Ecto neural progenitor cell (in vitro differentiated cells): ENCODE measurements around the gene LYSET.
"Not testable (repeated sequence)": the region's sequence is repeated elsewhere in the genome, so short reads cannot be mapped to it uniquely, and the experiment has no call there.

Experiments
- DNase-seq: peaks from one replicate; pipeline ENCODE4 v3.0.0-alpha.2; 2018; ENCODE audit warnings: low spot score

Gene LYSET, protein sequence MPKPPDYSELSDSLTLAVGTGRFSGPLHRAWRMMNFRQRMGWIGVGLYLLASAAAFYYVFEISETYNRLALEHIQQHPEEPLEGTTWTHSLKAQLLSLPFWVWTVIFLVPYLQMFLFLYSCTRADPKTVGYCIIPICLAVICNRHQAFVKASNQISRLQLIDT

DNA sequence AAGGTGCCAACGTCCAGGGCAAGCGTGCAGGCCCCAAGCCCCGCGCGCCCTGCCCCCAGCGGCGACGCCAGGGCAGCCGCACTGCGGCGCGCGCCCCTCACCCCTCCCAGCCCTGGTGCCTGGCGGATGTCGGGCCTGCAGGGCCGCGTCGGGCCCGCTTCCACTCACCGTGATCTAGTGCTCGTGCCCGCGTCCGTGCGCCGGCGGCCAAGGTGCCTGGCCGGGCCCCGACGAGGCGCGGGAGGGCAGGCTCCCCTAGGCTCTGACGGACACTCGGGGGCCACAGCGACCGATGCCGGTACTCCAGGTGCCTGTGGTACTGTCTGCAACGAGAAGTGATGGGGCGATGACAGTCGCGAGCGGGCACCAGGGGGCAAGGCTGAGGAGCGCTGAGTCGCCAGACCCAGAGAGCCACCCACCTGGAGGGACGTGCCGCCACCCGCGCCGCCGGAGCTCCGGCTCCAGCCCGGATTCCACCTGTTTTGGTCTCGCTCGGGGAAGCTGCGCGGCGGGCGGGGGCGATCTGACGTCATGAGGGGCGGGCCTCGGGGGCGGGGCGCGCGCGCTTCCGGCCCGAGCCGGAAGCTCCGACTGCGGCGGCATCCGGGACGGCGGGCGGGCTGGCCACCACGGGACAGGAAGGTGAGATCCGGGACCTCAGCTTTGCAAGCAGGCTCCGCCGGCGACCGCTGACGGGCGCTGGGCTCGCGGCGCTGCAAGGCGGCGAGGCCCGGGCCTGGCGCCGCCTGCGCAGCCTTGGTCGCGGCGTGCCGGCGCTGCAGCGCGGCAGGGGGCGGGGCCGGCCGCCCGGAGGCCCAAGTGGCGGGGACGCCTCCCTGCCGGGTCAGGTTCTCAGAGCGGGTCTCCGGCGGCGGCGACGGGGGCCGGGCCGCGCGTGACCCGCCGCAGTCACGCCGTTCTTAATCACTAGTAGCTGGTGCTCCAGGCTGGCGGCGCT lies at the start of gene LYSET, which contains the start of gene MOAP1:
TSS of gene LYSET (plus strand) at position 927 of the 958 bp plus-strand sequence. CDS start 89 bp downstream, outside the sequence.
TSS of gene MOAP1 (minus strand) at position 507 of the 958 bp plus-strand sequence. CDS start 655 bp downstream, outside the sequence.
- peak; percentile 94 for DNase-seq

DNA sequence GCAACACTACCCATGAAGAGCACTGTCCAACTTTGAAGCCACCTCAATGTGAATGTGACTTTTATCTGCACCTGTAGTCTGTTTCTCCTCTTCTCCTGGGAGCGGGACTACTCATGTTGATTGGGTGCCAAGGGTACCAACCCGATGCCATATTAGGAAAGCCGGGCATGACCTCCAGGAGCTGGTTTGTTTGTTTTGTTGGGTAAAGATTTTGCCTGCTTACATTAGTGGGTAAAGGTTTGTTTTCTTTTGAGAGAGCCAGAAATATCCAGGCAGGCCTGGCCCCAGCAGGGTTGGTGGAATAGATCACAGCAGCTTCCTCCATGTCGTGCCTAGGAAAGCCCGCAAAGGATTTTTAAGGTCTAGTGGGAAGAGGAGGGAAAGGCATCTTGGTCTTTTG lies 49.7 kb upstream of the LYSET start:
- no peak for DNase-seq

DNA sequence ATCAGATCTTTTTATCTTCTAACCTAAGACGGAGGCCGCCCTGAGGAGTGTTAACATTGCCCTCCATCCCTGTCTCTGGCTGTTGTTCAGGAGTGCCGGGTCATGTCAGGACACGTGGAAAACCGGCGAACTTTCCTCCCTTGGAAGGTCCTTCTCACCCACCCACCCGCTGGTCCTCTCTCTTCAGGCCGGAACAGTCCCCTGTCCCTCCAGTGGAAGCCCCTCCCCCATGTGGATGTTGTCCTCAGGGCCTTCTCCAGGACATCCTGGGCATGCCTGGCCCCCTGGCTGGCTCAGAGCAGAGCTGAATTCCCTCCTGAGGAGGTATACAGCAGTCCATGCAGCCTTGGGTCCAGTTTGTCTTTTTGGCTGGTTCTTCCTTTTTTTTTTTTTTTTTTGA lies 49.1 kb upstream of the LYSET start:
- no peak for DNase-seq

DNA sequence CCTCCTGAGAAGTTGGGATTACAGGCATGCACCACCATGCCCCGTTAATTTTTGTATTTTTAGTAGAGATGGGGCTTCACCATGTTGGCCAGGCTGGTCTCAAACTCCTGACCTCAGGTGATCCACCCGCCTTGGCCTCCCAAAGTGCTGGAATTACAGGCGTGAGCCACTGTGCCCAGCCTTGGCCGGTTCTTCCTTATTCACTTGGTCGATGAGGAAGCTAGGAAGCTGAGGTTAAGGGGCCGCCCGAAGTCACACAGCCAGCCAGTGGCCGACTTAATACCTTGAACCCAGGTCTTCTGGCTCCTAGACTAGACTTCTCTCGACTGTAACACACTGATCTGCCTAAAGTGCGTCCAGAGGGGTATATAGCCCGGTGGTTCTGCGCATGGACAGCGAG lies 48.6 kb upstream of the LYSET start:
- DNase-seq = not testable (repeated sequence)

DNA sequence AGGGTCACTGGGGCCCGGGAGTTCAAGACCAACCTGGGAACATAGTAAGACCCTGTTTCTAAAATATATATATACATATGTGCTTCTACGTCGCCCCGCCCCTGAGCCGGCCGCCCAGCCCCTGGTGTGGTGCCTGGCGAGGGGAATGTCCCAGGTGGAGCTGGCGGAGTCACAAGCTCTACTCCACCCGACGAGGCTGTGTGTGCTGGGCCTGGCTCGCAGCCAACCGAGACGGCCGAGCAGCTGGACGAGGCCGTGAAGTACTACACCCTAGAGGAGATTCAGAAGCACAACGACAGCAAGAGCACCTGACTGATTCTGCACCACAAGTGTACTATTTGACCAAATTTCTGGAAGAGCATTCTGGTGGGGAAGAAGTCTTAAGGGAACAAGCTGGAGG lies 47.3 kb upstream of the LYSET start:
- no peak for DNase-seq

DNA sequence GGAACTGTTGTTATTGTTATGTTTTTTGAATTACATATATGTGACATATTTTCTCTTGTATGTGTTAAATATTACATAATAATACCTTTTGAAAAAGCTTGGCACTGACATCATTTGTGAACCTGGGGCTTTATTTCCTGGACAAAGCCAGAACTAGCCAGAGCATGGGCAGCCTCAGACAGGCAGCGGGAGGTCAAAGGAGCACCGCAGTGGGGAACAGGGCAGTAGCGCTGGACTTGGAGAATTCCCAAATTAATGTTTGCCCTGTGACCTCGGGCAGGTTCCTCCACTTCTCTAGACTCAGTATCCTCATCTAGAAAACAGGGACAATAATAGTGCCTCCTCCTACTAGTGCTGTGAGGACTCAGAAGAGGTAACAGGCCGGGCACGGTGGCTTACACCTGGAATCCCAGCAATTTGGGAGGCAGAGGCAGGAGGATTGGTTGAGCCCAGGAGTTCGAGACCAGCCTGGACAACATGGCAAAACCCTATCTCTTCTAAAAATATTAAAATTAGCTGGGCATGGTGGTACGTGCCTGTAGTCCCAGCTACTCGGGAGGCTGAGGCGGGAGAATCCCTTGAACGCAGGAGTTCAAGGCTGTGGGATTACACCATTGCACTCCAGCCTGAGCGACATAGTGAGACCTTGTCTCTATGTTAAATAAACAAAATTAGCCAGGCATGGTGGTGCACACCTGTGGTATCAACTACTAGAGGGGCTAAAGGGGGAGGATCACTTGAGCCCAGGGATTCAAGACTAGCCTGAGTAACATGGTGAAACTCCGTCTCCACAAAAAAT lies 42.1 kb upstream of the LYSET start:
- DNase-seq = no peak

DNA sequence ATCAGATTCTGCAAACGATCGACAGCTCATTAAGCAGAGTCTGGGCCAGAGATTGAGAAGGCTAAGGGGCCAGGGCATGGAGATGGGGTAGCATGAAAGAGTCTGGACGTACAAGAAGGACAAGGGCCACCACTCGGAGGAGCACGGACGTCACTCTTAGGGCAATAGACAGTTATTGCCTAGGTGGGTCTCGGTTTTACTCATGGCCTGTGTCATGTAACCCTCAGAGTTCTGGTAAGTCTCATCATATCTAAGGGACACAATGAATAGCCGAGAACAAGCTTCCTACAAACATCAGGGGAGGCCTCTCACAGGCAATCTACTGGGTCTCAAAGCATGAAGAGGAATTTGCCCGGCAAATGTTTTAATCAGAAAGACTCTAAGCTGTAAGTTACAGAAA lies 39.0 kb upstream of the LYSET start:
- DNase-seq = no peak

DNA sequence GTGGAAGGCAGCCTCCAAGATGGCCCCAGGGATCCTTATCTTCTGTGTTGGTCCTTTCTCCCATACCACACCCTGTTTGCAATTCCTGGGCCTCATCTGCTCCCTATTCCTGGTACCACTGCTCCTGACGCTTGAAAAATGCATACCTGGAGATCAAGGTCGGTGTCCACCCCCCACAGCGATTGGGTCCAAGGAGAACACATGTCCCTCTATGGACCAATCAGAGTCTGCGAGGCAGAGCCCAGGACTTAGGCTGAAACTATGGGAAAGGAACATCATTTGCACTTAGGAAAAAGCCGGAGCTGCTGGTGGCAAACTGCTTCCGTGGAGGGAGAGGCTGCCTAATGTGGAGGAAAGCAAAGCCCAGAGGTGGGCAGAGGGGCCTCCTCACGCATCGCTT lies 36.1 kb upstream of the LYSET start:
- no peak for DNase-seq

DNA sequence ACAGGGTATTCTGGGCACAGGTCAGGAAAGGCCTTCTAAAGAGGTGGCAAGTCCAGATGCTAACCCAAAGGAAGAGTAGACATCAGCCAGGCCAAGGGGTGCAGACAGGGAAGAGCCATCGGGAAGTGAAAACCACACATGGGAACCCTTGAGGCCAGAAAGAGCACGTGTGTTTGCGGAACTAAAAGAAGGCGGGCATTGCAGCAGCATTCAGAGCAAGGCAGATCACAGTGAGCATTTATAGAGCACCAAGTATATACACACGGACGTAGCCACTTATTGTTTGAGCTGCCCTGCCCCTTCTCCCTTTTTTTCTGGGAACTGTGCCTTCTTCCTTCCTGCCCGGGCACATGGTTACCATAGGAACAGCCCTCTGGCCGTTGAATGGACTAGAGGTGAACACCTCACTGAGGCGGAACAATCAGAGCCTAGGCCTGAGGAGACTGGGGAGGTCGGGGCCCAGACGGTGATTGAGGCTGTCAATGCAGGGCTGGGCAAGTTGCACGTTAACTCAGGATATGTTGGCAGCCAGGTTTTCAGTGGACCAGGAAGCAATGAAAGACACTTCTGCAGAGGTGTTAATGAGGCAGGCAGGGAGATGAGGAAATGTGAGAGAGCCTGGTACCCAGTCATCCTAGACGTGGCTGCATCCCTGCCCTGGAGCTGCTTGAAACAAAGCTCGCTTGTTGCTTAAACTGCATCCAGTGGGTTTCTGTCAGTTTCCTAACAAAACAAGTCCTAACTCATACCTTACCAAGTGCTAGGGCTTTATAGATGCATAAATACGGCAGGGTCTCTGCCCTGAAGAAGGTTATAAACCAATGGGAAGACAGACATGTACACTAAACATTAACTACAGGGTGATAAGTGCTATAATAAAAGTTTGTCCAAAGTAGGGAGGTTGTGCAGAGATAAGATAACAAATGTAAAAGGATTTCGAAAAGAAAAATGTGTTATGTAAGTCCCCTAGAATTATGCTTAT lies 34.6 kb upstream of the LYSET start:
- DNase-seq = no peak

DNA sequence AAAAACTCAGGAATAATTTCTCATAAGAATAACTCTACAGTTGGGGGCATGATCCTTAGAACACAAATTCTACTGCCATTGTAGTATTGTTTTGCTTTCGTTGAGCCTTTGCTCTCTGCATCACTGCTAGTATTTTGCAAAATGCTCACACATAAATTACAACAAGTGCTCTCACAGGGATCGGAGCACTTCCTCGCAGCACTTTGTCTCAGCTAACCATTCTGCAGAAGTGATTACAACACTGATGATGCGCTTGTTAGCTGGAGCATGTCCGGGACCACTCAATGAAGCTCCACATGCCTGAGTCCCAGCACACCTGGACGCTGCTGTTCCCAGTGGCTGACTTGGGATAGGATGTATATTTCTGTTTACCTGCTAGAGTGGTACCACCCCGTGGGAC lies 32.0 kb upstream of the LYSET start:
- DNase-seq = no peak

DNA sequence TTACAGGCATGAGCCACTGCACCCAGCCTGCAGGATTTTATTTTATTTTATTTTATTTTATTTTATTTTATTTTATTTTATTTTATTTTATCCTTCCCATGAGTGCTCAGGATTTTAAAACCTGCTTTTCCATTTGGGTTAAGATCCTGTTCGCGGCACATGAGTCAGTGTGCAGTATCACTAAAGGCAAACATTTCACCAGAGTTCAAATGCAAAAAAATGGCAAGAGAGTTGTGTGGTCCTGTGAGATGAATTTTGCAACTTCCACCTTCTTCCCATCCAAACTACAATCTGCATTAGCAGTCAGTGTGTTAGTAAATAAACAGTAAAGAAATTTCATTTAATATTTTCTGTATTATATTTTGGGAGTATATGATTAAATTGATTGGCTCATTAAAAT lies 29.4 kb upstream of the LYSET start:
- DNase-seq = no peak

DNA sequence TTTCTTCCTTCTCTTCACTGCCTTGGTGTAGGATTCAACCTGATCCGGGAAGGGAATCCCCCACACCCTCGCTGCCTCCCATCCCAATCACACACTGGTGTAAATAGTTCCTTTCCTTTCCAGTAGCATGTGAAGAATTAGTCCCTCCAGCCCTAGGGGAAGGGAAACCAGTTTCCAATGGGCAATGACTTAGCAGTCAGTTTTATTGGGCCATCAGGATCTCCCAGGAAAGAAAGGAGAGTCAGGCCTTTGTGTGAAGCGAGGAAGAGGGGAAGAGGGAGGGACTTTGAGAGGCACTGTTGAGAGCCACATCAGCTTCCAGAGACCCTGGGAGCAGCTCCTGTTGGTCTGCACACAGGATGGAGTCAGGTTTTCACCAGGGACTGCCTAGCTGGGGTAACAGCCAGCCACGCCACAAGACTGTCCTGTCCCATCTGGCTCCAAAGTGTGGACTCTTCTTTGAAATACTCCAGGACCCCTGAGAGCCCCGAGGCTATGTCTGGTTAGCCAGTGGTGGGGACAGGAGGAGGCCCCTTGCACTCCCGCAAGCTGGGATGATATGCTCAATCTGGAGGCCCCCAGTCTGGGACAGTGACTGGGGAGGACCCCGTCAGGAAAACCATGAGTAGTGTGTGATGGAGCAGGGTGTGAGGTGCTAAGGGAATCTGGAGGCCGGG lies 28.3 kb upstream of the LYSET start:
- no peak for DNase-seq

DNA sequence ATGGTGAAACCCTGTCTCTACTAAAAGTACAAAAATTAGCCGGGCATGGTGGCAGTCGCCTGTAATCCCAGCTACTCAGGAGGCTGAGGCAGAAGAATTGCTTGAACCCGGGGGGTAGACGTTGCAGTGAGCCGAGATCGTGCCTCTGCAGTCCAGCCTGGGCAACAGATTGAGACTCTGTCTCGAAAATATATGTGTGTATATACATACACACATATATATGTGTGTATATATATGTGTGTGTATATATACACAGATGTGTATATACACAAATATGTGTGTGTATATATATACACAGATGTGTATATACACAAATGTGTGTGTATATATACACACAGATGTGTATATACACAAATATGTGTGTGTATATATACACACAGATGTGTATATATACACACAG lies 26.8 kb upstream of the LYSET start:
- not testable (repeated sequence) for DNase-seq

DNA sequence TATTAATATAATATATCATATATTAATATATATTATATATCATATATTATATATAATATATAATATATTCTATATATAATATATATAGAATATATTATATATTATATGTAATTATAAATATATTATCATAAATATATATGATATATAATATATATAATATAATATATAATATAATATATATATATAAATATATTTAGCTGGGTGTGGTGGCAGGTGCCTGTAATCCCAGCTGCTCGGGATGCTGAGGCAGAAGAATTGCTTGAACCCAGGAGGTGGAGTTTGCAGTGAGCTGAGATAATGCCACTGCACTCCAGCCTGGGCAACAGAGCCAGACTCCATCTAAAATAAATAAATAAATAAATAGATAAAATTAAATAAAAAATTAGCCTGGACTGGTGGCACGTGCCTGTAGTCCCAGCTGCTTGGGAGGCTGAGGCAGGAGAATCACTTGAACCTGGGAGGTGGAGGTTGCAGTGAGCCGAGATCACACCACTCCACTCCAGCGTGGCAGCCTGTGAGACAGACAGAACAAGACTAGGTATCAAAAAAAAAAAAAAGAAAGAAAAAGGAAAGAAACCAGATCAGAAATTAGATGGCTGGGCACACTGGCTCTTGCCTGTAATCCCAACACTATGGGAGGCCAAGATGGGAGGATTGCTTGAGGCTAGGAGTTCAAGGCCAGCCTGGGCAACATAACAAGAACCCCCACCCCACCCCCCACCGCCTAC lies 25.3 kb upstream of the LYSET start:
- DNase-seq = not testable (repeated sequence)

DNA sequence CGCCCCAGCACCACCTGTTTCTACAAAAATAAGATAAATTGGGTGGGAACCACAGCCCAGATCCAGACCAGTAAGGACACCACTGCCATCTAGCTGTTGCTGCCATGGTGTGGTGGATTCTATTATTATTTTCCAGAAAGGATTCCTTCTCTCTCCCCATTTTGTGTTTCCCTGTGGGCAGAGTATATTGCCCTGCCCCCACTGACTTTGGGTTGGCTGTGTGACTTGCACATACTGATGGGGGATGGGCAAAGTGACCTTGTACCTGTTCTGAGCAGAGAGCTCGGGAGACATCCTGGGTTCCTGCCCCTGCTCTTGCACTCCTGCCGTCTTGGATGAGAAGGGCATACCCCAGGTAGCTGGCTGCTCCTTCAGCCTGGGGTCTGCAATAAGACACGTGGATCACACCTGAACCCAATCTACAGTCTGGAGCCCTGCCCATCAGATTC lies 24.7 kb upstream of the LYSET start:
- no peak for DNase-seq

DNA sequence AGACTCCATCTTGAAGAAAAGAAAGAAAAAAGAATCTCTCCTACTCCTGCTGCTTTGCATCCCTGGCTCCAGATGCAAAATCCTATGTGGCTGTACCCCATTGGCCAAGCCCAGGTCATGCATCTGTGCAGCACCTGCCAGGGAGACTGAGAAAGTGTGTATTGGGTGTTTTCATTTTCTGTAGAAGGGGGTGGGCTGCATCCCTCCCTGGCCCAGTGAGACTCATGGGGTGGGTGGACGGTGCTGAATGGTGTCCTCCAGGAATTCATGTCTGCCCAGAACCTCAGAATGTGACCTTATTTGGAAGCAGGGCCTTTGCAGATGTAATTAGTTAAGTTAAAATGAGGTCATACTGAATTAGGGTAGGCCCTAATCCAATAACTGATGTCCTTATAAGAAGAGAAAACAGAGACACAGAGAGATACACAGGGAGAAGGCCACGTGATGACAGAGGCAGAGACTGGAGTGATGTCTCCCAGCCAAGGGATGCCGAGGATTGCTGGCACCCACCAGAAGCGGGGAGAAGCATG lies 23.6 kb upstream of the LYSET start:
- no peak for DNase-seq

DNA sequence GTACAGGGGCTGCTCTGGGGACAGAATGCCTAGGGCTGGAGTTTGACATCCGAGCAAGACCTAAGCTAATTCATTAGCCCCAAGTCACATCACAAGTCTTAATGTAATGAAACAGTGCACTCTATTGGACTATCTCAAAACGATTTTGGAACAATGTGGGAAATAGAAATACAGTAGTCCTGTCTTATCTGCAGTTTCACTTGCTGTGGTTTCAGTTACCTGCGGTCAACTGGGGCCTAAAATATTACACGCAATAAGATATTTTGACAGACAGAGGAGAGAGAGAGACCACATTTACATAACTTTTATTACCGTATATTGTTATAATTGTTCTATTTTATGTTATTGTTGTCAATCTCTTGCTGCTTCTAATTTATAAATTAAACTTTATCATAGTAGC lies 21.6 kb upstream of the LYSET start:
- no peak for DNase-seq

DNA sequence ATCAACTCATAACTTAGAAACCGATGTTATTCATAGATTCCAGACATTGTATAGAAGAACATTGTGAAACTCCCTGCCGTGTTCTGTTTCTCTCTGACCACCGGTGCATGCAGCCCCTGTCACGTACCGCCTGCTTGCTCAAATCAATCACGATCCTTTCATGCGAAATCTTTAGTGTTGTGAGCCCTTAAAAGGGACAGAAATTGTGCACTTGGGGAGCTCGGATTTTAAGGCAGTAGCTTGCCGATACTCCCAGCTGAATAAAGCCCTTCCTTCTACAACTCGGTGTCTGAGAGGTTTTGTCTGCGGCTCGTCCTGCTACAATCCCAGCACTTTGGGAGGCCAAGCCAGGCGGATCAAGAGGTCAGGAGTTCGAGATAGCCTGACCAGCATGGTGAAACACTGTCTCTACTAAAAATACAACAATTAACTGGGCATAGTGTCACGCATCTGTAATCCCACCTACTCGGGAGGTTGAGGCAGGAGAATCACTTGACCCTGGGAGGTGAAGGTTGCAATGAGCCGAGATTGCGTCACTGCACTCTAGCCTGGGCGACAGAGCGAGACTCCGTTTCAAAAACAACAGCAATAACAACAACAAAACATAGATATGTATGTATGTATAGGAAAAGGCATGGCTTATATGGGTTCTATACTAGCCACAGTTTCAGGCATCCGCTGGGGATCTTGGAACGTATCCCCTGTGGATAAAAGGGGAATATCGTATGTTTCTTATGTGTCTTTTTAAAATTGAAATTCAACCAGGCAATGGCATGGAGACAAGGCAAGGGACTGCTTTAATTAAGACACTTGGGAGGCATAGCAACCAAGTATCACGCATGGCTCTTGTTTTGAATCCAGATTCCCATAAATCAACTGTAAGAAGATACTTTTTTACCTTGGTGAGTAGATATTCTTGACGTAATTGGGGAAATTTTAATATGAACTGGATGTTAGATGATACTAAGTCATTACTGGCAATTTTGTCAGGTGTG lies 19.5 kb upstream of the LYSET start:
- not testable (repeated sequence) for DNase-seq
